ENCODE measurements around the gene DERL3. TPM values are rescaled to one million over a fixed set of nuclear protein-coding genes. Genes with fewer than 3 reads are reported as not detected.
A peak's percentile ranks its signal among the peaks of the same experiment; 100 is the strongest.

Gene DERL3
- 0.36 TPM in 1 of 2 replicates, not detected in the other for total RNA-seq (ENCODE audit: low replicate concordance)

GRCh38 chr22:23838681-23839468 is at the start of gene DERL3:
Gene DERL3, minus strand, starts transcription at chr22:23839006. Its CDS starts 19 bp downstream, at chr22:23838987.
- TF ChIP-seq CTCF (IDR thresholded peaks at IDR 0.05; ENCODE audit: insufficient read depth, low read length) = no peak
- peak; percentile 92 for DNase-seq (ENCODE audit: low read depth)
- H3K4me3 ChIP-seq (ENCODE audit: low read depth, low read length) = peak within 1 kb of the TSS; percentile 51

- H3K4me3 ChIP-seq (ENCODE audit: low read depth, low read length) = no peak overlapping the region
- no peak for DNase-seq (ENCODE audit: low read depth)
- TF ChIP-seq CTCF (IDR thresholded peaks at IDR 0.05; ENCODE audit: insufficient read depth, low read length) = no peak
Observed at GRCh38 chr22:23884140-23884539, 45.3 kb upstream of the DERL3 start.

- no peak overlapping the region for H3K4me3 ChIP-seq (ENCODE audit: low read depth, low read length)
- no peak for TF ChIP-seq CTCF (IDR thresholded peaks at IDR 0.05; ENCODE audit: insufficient read depth, low read length)
- no peak for DNase-seq (ENCODE audit: low read depth)
Observed at GRCh38 chr22:23883658-23884057, 44.9 kb upstream of the DERL3 start.

GRCh38 chr22:23882370-23882769 is 43.6 kb upstream of the DERL3 start:
- DNase-seq (ENCODE audit: low read depth) = no peak
- no peak overlapping the region for H3K4me3 ChIP-seq (ENCODE audit: low read depth, low read length)
- no peak for TF ChIP-seq CTCF (IDR thresholded peaks at IDR 0.05; ENCODE audit: insufficient read depth, low read length)

GRCh38 chr22:23878219-23878618 is 39.4 kb upstream of the DERL3 start:
- no peak for TF ChIP-seq CTCF (IDR thresholded peaks at IDR 0.05; ENCODE audit: insufficient read depth, low read length)
- no peak for DNase-seq (ENCODE audit: low read depth)
- no peak overlapping the region for H3K4me3 ChIP-seq (ENCODE audit: low read depth, low read length)

- TF ChIP-seq CTCF (IDR thresholded peaks at IDR 0.05; ENCODE audit: insufficient read depth, low read length) = no peak
- no peak for DNase-seq (ENCODE audit: low read depth)
- H3K4me3 ChIP-seq (ENCODE audit: low read depth, low read length) = no peak overlapping the region
Observed at GRCh38 chr22:23877566-23877965, 38.8 kb upstream of the DERL3 start.
